Progenitor cell of endocrine pancreas (in vitro differentiated cells): ENCODE results near the gene ADA. TPM values are rescaled to one million over a fixed set of nuclear protein-coding genes. Genes with fewer than 3 reads are reported as not detected.
"Not testable (repeated sequence)": the region's sequence is repeated elsewhere in the genome, so short reads cannot be mapped to it uniquely, and the experiment has no call there.

Experiments
- DNase-seq: peaks from one replicate; pipeline ENCODE4 v3.0.0; 2021; ENCODE audit warnings: low spot score; ENCODE audit not compliant: unreplicated experiment
- H3K27ac Mint-ChIP-seq: 2 replicates; pipeline ENCODE4 v1.8.0; 2021; ENCODE audit warnings: mild to moderate bottlenecking, moderate library complexity, mixed read lengths
- H3K27me3 Mint-ChIP-seq: 2 replicates; pipeline ENCODE4 v1.8.0; 2021; ENCODE audit warnings: mixed read lengths
- H3K36me3 Mint-ChIP-seq: 2 replicates; pipeline ENCODE4 v1.8.0; 2022; ENCODE audit warnings: mixed read lengths; ENCODE audit not compliant: insufficient read depth
- H3K4me1 Mint-ChIP-seq: 2 replicates; pipeline ENCODE4 v1.8.0; 2021; ENCODE audit warnings: low read depth, mixed read lengths
- H3K4me3 Mint-ChIP-seq: 2 replicates; pipeline ENCODE4 v1.8.0; 2021; ENCODE audit warnings: low read depth, mild to moderate bottlenecking, moderate library complexity, mixed read lengths
- H3K9me3 Mint-ChIP-seq: 2 replicates; pipeline ENCODE4 v1.8.0; 2021; ENCODE audit warnings: low read depth, mixed read lengths
- CTCF ChIP-seq: fragments of 200-600 bp; sonication (generic); IDR thresholded peaks from one replicate; pipeline ENCODE4 v1.5.0; 2021; ENCODE audit warnings: antibody characterized with exemption, mild to moderate bottlenecking; ENCODE audit not compliant: unreplicated experiment
- total RNA-seq: library from RNA; stranded (reverse); gene quantifications from 2 replicates; pipeline ENCODE4 v1.2.1, GENCODE V29; 2021

ADA gene
- total RNA-seq, 1 donor from 2014 or later: 11.4 TPM

- Mint-ChIP-seq H3K36me3 (no peaks in the 10 kb centered on the region), H3K27ac (no peak overlapping the region), H3K9me3 (no peaks in the 10 kb centered on the region), H3K4me1 (peaks cover 3% of the 10 kb centered on the region), H3K27me3 (no peaks in the 10 kb centered on the region), H3K4me3 (no peak overlapping the region)
- no peak for TF ChIP-seq CTCF
- no peak for DNase-seq
These were observed 26.7 kb upstream of the ADA start for GRCh38 chr20:44678242-44678641.

- DNase-seq, H3K4me3 Mint-ChIP-seq, H3K27me3 Mint-ChIP-seq, H3K27ac Mint-ChIP-seq, H3K36me3 Mint-ChIP-seq, H3K9me3 Mint-ChIP-seq, H3K4me1 Mint-ChIP-seq: not testable (repeated sequence)
These were observed 20.9 kb upstream of the ADA start for GRCh38 chr20:44672318-44672902.

GRCh38 chr20:44671541-44671940 is 20.0 kb upstream of the ADA start:
- H3K27ac Mint-ChIP-seq: not testable (repeated sequence)

GRCh38 chr20:44670851-44671250 is 19.4 kb upstream of the ADA start:
- not testable (repeated sequence) for DNase-seq, H3K9me3 Mint-ChIP-seq, H3K4me3 Mint-ChIP-seq, H3K4me1 Mint-ChIP-seq, H3K27ac Mint-ChIP-seq, H3K36me3 Mint-ChIP-seq
- peaks cover 13% of the 10 kb centered on the region for H3K27me3 Mint-ChIP-seq

More at GRCh38 chr20:44671541-44671940, 20.0 kb upstream of the ADA start:
- DNase-seq, H3K4me1 Mint-ChIP-seq, H3K27me3 Mint-ChIP-seq, H3K4me3 Mint-ChIP-seq, H3K36me3 Mint-ChIP-seq, H3K9me3 Mint-ChIP-seq: not testable (repeated sequence)

- H3K27me3 Mint-ChIP-seq: peaks cover 9% of the 10 kb centered on the region
These were observed 14.6 kb upstream of the ADA start for GRCh38 chr20:44666066-44666465.

GRCh38 chr20:44664131-44664530 is 12.6 kb upstream of the ADA start:
- Mint-ChIP-seq H3K4me1 (no peaks in the 10 kb centered on the region), H3K27ac (no peak overlapping the region), H3K36me3 (no peaks in the 10 kb centered on the region), H3K4me3 (no peak overlapping the region), H3K27me3 (peaks cover 8% of the 10 kb centered on the region), H3K9me3 (no peaks in the 10 kb centered on the region)
- DNase-seq: no peak
- no peak for TF ChIP-seq CTCF

More at GRCh38 chr20:44666066-44666465, 14.6 kb upstream of the ADA start:
- H3K4me3 Mint-ChIP-seq: no peak overlapping the region
- no peaks in the 10 kb centered on the region for H3K4me1 Mint-ChIP-seq
- no peak for TF ChIP-seq CTCF
- H3K27ac Mint-ChIP-seq: no peak overlapping the region
- H3K9me3 Mint-ChIP-seq: no peaks in the 10 kb centered on the region
- DNase-seq: no peak
- no peaks in the 10 kb centered on the region for H3K36me3 Mint-ChIP-seq

GRCh38 chr20:44662261-44662660 is 10.8 kb upstream of the ADA start:
- TF ChIP-seq CTCF: no peak
- Mint-ChIP-seq H3K9me3 (no peaks in the 10 kb centered on the region), H3K36me3 (no peaks in the 10 kb centered on the region), H3K27ac (no peak overlapping the region), H3K27me3 (peaks cover 8% of the 10 kb centered on the region), H3K4me1 (no peaks in the 10 kb centered on the region), H3K4me3 (no peak overlapping the region)
- DNase-seq: no peak
